ENCODE data around the gene GON4L.
"Not testable (repeated sequence)": the region's sequence is repeated elsewhere in the genome, so short reads cannot be mapped to it uniquely, and the experiment has no call there.

The GON4L gene

DNA sequence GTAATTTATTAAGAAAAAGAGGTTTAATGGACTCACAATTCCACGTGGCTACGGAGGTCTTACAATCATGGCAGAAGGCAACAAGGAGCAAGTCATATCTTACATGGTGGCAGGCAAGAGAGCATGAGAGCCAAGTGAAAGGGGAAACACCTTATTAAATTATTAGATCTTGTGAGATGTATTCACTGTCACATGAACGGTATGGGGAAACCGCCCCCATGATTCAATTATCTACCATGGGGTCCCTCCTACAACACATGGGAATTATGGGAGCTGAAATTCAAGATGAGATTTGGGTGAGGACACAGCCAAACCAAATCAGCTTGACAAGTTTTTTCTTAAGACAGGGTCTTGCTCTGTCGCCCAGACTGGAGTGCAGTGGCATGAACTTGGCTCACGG lies 153.8 kb downstream of the GON4L start:
- Histone ChIP-seq H3K36me3 (replicated peaks) (no peaks in the 10 kb centered on the region), H3K27ac (no peak overlapping the region), H3K4me3 (ENCODE audit: low read depth, low read length) (no peak overlapping the region), H3K27me3 (replicated peaks) (no peaks in the 10 kb centered on the region)
- TF ChIP-seq, protein P1, sequence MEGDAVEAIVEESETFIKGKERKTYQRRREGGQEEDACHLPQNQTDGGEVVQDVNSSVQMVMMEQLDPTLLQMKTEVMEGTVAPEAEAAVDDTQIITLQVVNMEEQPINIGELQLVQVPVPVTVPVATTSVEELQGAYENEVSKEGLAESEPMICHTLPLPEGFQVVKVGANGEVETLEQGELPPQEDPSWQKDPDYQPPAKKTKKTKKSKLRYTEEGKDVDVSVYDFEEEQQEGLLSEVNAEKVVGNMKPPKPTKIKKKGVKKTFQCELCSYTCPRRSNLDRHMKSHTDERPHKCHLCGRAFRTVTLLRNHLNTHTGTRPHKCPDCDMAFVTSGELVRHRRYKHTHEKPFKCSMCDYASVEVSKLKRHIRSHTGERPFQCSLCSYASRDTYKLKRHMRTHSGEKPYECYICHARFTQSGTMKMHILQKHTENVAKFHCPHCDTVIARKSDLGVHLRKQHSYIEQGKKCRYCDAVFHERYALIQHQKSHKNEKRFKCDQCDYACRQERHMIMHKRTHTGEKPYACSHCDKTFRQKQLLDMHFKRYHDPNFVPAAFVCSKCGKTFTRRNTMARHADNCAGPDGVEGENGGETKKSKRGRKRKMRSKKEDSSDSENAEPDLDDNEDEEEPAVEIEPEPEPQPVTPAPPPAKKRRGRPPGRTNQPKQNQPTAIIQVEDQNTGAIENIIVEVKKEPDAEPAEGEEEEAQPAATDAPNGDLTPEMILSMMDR (IDR thresholded peaks at IDR 0.05; ENCODE audit: low read depth, low read length, missing control alignments), result no peak
- no peak for DNase-seq
- in situ Hi-C loops (cut with HindIII; ENCODE audit: low pct_ligation_motif_present, low sequenced_read_pairs), result no loop called here

DNA sequence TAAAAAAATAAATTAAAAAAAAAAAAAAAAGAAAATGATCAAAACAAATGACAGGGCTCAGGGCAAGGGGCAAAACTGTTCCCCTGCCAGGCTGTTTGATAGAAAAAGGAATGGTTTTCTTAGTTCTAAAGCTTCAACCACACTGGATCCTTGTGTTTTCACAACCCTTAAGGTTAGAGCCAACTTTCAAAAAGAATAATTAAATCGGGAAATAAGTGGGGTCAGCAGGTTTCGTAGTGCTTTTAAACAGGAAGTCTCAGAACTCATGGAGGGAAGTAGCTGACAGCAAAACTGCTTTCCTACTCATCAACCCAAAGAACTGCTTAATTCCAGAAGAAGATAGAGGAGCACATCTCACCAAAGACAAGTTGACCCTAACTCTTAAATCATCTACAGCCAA lies 155.3 kb downstream of the GON4L start:
- H3K4me3 ChIP-seq (ENCODE audit: low read depth, low read length); H3K27me3 ChIP-seq (replicated peaks); H3K27ac ChIP-seq; DNase-seq; in situ Hi-C loops (cut with HindIII; ENCODE audit: low pct_ligation_motif_present, low sequenced_read_pairs); H3K36me3 ChIP-seq (replicated peaks): not testable (repeated sequence)

All from brain microvascular endothelial cell (primary cell).